Measurements from ENCODE around the gene TBC1D22A.

The TBC1D22A gene

GRCh38 chr22:46860562-46860961 is 98.1 kb downstream of the TBC1D22A start:
- no peak for DNase-seq (ENCODE audit: low spot score)

GRCh38 chr22:46861468-46862367 is 99.3 kb downstream of the TBC1D22A start:
- no peak for DNase-seq (ENCODE audit: low spot score)

GRCh38 chr22:46862418-46863324 is 100.2 kb downstream of the TBC1D22A start:
- no peak for DNase-seq (ENCODE audit: low spot score)

GRCh38 chr22:46863794-46864193 is 101.3 kb downstream of the TBC1D22A start:
- DNase-seq (ENCODE audit: low spot score): no peak

GRCh38 chr22:46864314-46865051 is 102.0 kb downstream of the TBC1D22A start:
- no peak for DNase-seq (ENCODE audit: low spot score)

- DNase-seq (ENCODE audit: low spot score): no peak
Observed at GRCh38 chr22:46865052-46865434, 102.6 kb downstream of the TBC1D22A start.

GRCh38 chr22:46865642-46866041 is 103.2 kb downstream of the TBC1D22A start:
- DNase-seq (ENCODE audit: low spot score): no peak

- no peak for DNase-seq (ENCODE audit: low spot score)
Observed at GRCh38 chr22:46866591-46866990, 104.1 kb downstream of the TBC1D22A start.

GRCh38 chr22:46867106-46867505 is 104.7 kb downstream of the TBC1D22A start:
- DNase-seq (ENCODE audit: low spot score): peak; percentile 37

GRCh38 chr22:46869329-46869728 is 106.9 kb downstream of the TBC1D22A start:
- no peak for DNase-seq (ENCODE audit: low spot score)

- no peak for DNase-seq (ENCODE audit: low spot score)
Observed at GRCh38 chr22:46869831-46870441, 107.5 kb downstream of the TBC1D22A start.

GRCh38 chr22:46871826-46872225 is 109.4 kb downstream of the TBC1D22A start:
- no peak for DNase-seq (ENCODE audit: low spot score)

- no peak for DNase-seq (ENCODE audit: low spot score)
Observed at GRCh38 chr22:46875089-46875488, 112.6 kb downstream of the TBC1D22A start.

- no peak for DNase-seq (ENCODE audit: low spot score)
Observed at GRCh38 chr22:46876357-46876934, 114.0 kb downstream of the TBC1D22A start.

- DNase-seq (ENCODE audit: low spot score): no peak
Observed at GRCh38 chr22:46878191-46878948, 115.9 kb downstream of the TBC1D22A start.

- DNase-seq (ENCODE audit: low spot score): no peak
Observed at GRCh38 chr22:46879083-46879482, 116.6 kb downstream of the TBC1D22A start.

- no peak for DNase-seq (ENCODE audit: low spot score)
Observed at GRCh38 chr22:46881373-46882118, 119.1 kb downstream of the TBC1D22A start.

- no peak for DNase-seq (ENCODE audit: low spot score)
Observed at GRCh38 chr22:46883092-46883910, 120.9 kb downstream of the TBC1D22A start.

GRCh38 chr22:46884365-46884764 is 121.9 kb downstream of the TBC1D22A start:
- no peak for DNase-seq (ENCODE audit: low spot score)

All from globus pallidus (tissue), 1 donor.